ENCODE measurements around the gene PSME4. TPM values are rescaled to one million over a fixed set of nuclear protein-coding genes. Genes with fewer than 3 reads are reported as not detected.

PSME4 gene
- total and polyA plus RNA-seq, 2 of the 13 experiments (the other 11 are each of a cell fraction or from before 2014, with no cell fraction given), result 52.1 to 77.8 TPM

DNA sequence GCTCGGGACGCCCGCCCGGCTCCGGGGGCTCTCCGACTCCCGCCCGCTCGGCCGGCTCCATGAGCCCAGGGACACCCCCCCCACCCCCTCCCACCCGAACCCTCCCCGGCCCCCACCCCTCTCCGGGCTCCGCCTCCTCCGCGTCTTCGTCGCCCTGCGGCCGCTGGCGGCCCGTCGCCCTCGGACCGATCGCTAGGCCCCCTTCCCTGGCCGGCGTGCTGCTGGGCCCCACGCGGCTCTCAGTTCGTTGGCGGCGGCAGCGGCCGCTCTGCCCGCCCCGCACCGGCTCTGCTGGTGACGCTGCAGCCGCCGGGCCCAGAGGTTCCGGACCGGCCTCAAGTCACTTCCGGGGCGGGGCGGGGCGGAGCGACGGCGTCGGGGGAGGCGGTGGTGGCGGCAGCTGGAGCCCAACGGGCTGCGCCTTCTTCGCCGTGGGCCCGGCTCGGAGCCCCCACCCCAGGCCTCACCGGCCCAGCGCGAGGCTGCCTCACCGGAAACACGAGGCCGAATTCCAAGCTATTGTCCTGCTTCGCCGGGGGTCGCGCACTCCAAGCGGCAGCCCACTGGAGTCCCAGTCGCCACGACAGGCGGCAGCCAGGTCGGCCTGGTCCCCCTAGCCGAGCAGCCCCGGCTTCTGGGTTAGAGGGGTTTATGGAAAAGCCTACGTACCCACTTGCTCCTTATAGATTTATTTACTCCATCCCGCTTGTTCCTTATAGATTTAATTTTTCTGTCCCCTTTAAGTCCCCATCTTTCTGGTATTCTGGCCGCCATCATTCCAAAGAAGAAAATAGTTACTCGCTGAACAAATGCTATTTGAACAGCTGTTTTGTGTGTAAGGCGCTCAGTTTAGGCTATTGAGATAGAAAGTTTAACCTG lies at the start of gene PSME4 (continued):
- TF ChIP-seq, protein P1, sequence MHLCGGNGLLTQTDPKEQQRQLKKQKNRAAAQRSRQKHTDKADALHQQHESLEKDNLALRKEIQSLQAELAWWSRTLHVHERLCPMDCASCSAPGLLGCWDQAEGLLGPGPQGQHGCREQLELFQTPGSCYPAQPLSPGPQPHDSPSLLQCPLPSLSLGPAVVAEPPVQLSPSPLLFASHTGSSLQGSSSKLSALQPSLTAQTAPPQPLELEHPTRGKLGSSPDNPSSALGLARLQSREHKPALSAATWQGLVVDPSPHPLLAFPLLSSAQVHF (CRISPR knock-in tag; IDR thresholded peaks at IDR 0.05), result no peak; the same call in 1 of the 2 replicates
- TF ChIP-seq TMF1 (CRISPR knock-in tag; IDR thresholded peaks at IDR 0.05; ENCODE audit: low read depth) (no peak), ZNF891 (CRISPR knock-in tag; IDR thresholded peaks at IDR 0.05) (peak; percentile 88; the same call in 1 of the 2 replicates), SOX5 (CRISPR knock-in tag; IDR thresholded peaks at IDR 0.05; ENCODE audit: borderline replicate concordance) (peak; percentile 82), KAT7 (CRISPR knock-in tag; IDR thresholded peaks at IDR 0.05; ENCODE audit: borderline replicate concordance) (no peak), MATR3 (CRISPR knock-in tag; IDR thresholded peaks at IDR 0.05) (no peak), EP300 (IDR thresholded peaks at IDR 0.05; ENCODE audit: low read depth in 2 of 2, low read length in 2 of 2) (peak in 1 of 2 experiments; percentile 33; a peak in 1 of 4 replicates), EP300 (CRISPR knock-in tag; IDR thresholded peaks at IDR 0.05; ENCODE audit: borderline replicate concordance) (no peak), SCMH1 (CRISPR knock-in tag; IDR thresholded peaks at IDR 0.05; ENCODE audit: borderline replicate concordance) (no peak)
- TF ChIP-seq, protein P2, sequence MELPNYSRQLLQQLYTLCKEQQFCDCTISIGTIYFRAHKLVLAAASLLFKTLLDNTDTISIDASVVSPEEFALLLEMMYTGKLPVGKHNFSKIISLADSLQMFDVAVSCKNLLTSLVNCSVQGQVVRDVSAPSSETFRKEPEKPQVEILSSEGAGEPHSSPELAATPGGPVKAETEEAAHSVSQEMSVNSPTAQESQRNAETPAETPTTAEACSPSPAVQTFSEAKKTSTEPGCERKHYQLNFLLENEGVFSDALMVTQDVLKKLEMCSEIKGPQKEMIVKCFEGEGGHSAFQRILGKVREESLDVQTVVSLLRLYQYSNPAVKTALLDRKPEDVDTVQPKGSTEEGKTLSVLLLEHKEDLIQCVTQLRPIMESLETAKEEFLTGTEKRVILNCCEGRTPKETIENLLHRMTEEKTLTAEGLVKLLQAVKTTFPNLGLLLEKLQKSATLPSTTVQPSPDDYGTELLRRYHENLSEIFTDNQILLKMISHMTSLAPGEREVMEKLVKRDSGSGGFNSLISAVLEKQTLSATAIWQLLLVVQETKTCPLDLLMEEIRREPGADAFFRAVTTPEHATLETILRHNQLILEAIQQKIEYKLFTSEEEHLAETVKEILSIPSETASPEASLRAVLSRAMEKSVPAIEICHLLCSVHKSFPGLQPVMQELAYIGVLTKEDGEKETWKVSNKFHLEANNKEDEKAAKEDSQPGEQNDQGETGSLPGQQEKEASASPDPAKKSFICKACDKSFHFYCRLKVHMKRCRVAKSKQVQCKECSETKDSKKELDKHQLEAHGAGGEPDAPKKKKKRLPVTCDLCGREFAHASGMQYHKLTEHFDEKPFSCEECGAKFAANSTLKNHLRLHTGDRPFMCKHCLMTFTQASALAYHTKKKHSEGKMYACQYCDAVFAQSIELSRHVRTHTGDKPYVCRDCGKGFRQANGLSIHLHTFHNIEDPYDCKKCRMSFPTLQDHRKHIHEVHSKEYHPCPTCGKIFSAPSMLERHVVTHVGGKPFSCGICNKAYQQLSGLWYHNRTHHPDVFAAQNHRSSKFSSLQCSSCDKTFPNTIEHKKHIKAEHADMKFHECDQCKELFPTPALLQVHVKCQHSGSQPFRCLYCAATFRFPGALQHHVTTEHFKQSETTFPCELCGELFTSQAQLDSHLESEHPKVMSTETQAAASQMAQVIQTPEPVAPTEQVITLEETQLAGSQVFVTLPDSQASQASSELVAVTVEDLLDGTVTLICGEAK (IDR thresholded peaks at IDR 0.05), result no peak
- TF ChIP-seq, protein P2 (CRISPR knock-in tag; IDR thresholded peaks at IDR 0.05), result 0 out of 2 replicates have a peak, but pooled peaks have one; percentile 56
- TF ChIP-seq, protein P3, sequence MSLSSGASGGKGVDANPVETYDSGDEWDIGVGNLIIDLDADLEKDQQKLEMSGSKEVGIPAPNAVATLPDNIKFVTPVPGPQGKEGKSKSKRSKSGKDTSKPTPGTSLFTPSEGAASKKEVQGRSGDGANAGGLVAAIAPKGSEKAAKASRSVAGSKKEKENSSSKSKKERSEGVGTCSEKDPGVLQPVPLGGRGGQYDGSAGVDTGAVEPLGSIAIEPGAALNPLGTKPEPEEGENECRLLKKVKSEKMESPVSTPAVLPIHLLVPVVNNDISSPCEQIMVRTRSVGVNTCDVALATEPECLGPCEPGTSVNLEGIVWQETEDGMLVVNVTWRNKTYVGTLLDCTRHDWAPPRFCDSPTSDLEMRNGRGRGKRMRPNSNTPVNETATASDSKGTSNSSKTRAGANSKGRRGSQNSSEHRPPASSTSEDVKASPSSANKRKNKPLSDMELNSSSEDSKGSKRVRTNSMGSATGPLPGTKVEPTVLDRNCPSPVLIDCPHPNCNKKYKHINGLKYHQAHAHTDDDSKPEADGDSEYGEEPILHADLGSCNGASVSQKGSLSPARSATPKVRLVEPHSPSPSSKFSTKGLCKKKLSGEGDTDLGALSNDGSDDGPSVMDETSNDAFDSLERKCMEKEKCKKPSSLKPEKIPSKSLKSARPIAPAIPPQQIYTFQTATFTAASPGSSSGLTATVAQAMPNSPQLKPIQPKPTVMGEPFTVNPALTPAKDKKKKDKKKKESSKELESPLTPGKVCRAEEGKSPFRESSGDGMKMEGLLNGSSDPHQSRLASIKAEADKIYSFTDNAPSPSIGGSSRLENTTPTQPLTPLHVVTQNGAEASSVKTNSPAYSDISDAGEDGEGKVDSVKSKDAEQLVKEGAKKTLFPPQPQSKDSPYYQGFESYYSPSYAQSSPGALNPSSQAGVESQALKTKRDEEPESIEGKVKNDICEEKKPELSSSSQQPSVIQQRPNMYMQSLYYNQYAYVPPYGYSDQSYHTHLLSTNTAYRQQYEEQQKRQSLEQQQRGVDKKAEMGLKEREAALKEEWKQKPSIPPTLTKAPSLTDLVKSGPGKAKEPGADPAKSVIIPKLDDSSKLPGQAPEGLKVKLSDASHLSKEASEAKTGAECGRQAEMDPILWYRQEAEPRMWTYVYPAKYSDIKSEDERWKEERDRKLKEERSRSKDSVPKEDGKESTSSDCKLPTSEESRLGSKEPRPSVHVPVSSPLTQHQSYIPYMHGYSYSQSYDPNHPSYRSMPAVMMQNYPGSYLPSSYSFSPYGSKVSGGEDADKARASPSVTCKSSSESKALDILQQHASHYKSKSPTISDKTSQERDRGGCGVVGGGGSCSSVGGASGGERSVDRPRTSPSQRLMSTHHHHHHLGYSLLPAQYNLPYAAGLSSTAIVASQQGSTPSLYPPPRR (CRISPR knock-in tag; IDR thresholded peaks at IDR 0.05; ENCODE audit: borderline replicate concordance), result peak; percentile 17

Data from HepG2 (cell line).